HL-60/S4 (cell line): ENCODE data around the gene NEK11.

Experiments
- in situ Hi-C: fragments of 300-500 bp; cut with MboI; formaldehyde crosslinking; loops from 2 replicates; pipeline ENCODE4 v1.14.3; 2022; ENCODE audit warnings: low sequenced_read_pairs

NEK11 gene

GRCh38 chr3:131114256-131114655, 87.6 kb downstream of the NEK11 start:
- in situ Hi-C loops, result no loop called here

DNA sequence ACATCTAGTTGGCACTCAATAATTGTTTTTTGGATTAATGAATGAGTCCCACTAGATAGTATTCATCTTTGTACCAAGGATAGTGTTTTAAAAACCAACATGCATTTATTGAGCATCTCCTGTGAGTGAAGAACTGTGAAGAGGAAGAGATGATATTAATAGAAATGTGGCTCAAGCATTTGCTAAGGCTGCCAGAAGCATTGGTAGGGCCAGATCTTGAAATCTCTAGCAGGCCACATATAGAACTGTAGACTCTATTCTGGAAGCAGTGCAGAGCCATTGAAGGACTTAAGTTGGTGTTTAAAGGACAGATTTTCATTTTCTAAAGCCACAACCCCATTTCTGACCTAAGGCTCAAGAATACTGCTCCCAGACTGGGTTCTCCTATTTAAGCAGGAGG, 99.0 kb downstream of the NEK11 start:
- in situ Hi-C loops, result no loop called here

DNA sequence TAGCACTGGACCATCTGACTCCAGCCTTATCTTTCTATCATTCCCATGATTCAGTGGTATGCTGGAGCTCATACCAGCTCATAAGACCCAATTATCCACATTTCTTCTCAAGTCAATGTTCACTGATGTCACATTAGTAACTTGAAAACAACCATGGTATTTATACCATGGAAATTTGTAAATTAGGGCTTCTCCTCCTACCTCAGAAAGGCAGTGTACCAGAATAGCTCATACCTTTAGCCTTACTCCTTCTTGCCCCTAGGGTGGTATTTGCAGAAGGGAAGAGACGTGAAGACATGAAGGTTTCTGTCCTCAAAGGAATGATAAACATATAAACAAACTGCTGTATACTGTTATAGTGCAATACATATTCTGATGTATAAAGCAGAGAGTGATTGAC, 114.2 kb downstream of the NEK11 start:
- in situ Hi-C loops, result no loop called here

GRCh38 chr3:131141770-131142169, 115.1 kb downstream of the NEK11 start:
- in situ Hi-C loops, result no loop called here

DNA sequence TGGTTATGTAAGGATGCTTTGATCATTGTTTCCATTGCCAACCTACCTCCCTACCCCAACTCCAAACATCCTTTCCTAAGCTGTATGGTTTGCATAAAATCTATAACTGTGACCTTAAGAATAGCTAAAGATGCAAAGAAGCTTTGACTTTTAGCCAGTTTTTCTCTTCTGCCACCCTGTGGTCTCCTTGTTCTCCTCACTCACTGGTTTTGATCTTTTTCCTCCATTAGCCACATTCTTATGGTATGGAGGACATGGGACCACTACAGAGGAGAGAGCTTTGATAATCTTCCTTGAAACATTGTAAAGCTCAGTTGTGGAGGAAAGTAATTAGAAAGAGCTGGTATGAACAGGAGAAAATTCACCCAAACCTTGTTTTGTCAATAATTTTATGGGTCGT, 115.9 kb downstream of the NEK11 start:
- in situ Hi-C loops, result no loop called here

GRCh38 chr3:131143802-131144201, 117.1 kb downstream of the NEK11 start:
- in situ Hi-C loops, result no loop called here

GRCh38 chr3:131147534-131147933, 120.9 kb downstream of the NEK11 start:
- in situ Hi-C loops, result no loop called here

DNA sequence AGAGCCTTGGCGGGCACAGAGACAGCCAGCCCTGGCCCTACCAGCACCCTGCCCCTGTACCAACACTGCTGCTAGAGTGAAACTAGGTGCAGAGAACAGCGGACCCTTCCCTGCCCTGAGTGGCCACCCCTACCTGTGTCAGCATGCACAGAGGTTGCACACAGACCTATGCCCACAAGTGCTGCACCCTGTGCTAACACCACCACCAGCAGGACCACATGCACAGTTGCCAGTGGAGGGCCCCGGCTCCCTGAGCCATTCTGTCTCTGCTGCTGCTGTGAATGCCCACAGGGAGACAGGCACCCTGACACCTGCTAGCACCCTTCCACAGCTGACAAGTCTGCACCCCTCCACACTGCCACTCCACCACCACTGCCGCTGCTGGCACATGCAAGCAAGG, 131.8 kb downstream of the NEK11 start:
- in situ Hi-C loops, result no loop called here

- in situ Hi-C loops, result no loop called here
Measured at GRCh38 chr3:131162516-131162915, 135.8 kb downstream of the NEK11 start.

- in situ Hi-C loops, result no loop called here
Measured at GRCh38 chr3:131167867-131168266, 141.2 kb downstream of the NEK11 start.

- in situ Hi-C loops, result no loop called here
Measured at GRCh38 chr3:131169331-131169730, 142.7 kb downstream of the NEK11 start.

DNA sequence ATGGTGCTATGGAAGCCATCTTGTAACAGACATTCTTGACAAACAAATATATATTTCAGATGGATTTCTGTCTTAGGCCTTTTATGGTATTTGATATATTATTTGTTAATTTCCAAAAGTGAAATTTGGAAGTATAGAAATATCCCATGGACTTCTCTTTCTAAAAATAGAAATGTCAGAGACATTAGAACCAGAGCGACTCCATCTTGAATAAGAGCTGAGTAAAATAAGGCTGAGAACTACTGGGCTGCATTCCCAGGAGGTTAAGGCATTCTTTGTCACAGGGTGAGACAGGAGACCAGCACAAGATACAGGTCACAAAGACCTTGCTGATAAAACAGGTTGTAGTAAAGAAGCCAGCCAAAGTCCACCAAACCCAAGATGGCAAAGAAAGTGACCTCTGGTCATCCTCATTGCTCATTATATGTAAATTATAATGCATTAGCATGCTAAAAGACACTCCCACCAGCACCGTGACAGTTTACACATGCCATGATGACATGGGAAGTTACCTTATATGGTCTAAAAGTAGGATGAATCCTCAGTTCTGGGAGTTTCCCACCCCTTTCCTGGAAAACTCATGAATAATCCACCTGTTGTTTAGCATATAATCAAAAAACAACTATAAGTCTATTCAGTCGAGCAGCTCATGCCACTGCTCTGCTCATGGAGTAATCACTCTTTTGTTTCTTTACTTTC, 146.0 kb downstream of the NEK11 start:
- in situ Hi-C loops, result no loop called here

- in situ Hi-C loops, result no loop called here
Measured at GRCh38 chr3:131174752-131175151, 148.1 kb downstream of the NEK11 start.

DNA sequence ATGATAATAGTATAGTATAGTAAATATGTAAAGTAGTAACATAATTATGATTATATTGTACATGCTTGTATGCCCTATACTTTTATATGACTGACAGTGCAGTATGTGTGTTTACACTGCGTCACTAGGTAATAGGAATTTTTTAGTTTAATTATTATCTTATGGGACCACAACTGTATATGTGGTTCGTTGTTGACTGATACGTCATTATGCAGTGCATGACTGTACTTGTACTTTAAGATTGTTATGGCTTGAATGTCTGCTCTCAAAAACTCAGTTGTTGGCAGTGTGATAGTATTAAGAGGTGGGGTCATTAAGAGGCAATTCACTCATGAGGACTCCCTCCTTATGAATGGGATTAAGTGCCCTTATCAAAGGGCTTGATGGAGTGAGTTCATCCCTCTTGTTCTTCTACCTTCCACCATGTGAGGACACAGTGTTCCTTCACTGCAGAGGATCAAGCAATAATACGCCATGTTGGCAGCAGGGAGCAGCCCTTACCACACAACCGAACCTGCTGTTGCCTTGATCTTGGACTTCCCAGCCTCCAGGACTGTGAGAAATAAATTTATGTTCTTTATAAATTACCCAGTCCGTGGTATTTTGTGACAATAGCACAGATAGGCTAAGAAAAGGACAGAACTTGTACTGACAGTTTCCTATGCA, 152.2 kb downstream of the NEK11 start:
- in situ Hi-C loops, result no loop called here

DNA sequence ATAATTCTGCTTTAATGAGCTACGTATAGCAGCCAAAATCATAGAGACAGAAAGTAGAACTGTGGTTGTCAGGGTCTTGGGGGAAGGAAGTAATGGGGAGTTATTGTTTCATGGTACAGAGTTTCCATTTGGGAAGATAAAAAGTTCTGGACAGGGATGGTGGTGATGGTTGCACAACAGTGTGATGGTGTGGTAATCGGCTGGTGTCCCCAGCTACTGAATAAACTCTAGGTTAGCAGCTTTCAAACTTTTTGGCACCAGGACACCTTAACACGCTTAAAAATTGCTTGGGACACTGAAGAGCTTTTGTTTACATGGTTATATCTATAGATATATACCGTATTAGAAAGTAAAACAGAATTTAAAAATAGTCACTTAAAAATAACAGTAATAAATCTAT, 166.0 kb downstream of the NEK11 start:
- in situ Hi-C loops, result no loop called here

DNA sequence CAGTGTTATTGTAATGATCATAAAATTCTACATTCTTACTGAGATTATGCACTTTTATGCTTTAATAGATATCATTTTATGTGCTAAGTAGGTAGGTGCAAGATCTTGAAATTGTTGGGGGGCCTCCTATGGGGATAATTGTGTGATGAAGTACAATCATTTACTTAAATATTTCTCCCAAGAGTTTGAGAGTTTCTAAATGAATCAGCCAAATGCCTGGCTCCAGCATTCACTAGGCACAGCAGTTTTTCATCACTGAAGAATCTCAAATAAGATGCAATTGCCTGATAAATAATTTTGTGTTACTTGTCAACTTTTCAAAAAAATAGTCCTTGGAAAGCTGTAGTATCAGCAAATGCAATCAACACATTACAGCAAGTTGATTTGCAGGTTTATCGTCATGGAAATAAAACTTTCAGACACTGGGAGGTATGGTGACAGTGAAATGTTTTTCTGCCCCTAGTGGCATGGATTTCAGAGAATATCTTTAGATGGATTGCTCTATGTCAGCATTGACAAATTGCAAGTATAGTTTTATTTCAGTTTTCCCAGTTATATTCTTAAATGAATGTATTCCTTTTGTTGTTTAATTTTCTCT, 167.1 kb downstream of the NEK11 start:
- in situ Hi-C loops, result no loop called here

GRCh38 chr3:131194816-131195215, 168.1 kb downstream of the NEK11 start:
- in situ Hi-C loops, result no loop called here

DNA sequence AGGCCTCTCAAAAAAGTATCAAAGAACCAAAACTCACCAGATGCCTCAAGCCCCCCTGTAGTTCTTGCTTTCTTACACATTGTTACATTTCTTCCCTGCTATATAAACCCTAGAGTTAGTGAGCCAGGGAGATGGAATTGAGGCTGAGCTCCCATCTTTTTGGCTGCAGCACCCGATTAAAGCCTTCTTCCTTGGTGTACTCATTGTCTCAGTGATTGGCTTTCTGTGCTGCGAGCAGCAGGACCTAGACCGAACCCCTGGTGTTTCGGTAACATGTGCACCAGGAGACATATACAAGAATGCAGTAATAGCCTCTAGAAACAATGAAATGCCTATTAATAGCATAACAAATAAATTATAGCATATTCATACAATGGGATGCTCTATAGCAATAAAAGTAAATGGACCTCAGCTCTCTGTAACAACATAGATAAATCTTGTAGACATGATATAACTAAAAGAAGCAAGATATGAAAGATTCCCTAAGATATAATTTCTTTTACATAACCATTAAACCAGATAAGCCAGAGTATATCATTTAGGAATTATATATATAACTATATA, 174.0 kb downstream of the NEK11 start:
- in situ Hi-C loops, result no loop called here

- in situ Hi-C loops, result no loop called here
Measured at GRCh38 chr3:131216330-131216729, 189.7 kb downstream of the NEK11 start.

GRCh38 chr3:131216801-131217200, 190.1 kb downstream of the NEK11 start:
- in situ Hi-C loops, result no loop called here

DNA sequence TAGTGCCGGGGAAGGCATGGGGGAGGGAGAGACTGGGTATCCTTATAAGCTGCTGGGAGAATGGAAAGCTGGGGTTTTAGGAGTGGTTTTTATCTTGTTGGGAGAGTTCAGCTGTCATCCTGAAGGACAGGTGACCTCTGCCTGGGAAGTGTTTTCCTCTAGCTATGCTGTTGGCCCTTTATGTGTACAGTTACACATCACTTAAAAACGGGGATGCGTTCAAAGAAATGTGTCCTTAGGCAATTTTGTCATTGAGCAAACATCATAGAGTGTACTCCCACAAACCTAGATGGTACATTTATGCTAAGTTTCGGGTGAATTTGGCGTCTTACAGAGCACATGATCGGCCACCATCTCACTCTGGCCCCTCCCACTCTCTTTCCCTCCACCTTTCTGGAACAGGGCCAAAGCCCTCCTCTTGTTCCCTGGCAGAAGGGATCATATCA, 190.6 kb downstream of the NEK11 start:
- in situ Hi-C loops, result no loop called here

- in situ Hi-C loops, result no loop called here
Measured at GRCh38 chr3:131218196-131218595, 191.5 kb downstream of the NEK11 start.
